A549 (cell line): ENCODE measurements around the gene TMEM18. TPM values are rescaled to one million over a fixed set of nuclear protein-coding genes. Genes with fewer than 3 reads are reported as not detected.

Experiments
- ATAC-seq, 2 experiments: fragments of 200-7000 bp in 1 of 2; fragments of >200 bp in 1 of 2; cut with Nextera tagmentation in 1 of 2; cut with Tn5 transposase in 1 of 2; 3 replicates each; pipeline versions ENCODE4 v1.8.0 to v1.9.1; 2018 to 2020; ENCODE audit warnings: mild to moderate bottlenecking in 1 of 2, moderate library complexity in 1 of 2
- CTCF ChIA-PET: fragments of 300-600 bp; sonication (Branson Sonifier 250); formaldehyde crosslinking; extraction: SDS; loops from one replicate; lab custom pipeline; 2021; ENCODE audit warnings: antibody characterized with exemption, inconsistent platforms; lab: Yijun Ruan, JAX
- POLR2A ChIA-PET: fragments of 350-600 bp; formaldehyde crosslinking; extraction: SDS; loops from one replicate; lab custom pipeline; 2021; ENCODE audit warnings: antibody characterized with exemption, inconsistent platforms; lab: Yijun Ruan, JAX
- DNase-seq, 2 experiments: peaks; one replicate each; pipeline versions ENCODE4 v3.0.0 to v3.0.0-alpha.2; 2011 to 2016; ENCODE audit warnings: low read depth in 1 of 2, low spot score in 1 of 2
- FAIRE-seq: peaks from 2 replicates; lab custom pipeline; 2011; peaks lifted over from hg19 to GRCh38; lab: Jason Lieb, UNC
- H3K27ac ChIP-seq, 2 experiments: fragments of >200 bp; sonication (Bioruptor Twin); formaldehyde crosslinking; 3 replicates each; pipeline ENCODE4 v1.5.1; 2016 to 2017
- H3K4me1 ChIP-seq: fragments of >200 bp; sonication (Bioruptor Twin); formaldehyde crosslinking; 3 replicates; pipeline ENCODE4 v1.6.1; 2016
- H3K4me2 ChIP-seq: fragments of >200 bp; sonication (Bioruptor Twin); formaldehyde crosslinking; 3 replicates; pipeline ENCODE4 v1.6.1; 2016
- H3K4me3 ChIP-seq: fragments of >200 bp; sonication (Bioruptor Twin); formaldehyde crosslinking; 3 replicates; pipeline ENCODE4 v1.5.1; 2016
- H3K9me3 ChIP-seq: fragments of >200 bp; sonication (Bioruptor Twin); formaldehyde crosslinking; 3 replicates; pipeline ENCODE4 v1.6.1; 2016
- ATOH8 ChIP-seq: fragments of 250-450 bp; sonication (Bioruptor Pico); IDR thresholded peaks from 2 replicates; pipeline ENCODE4 v1.5.0; 2020; ENCODE audit warnings: low read depth, mild to moderate bottlenecking, moderate library complexity
- BCL3 ChIP-seq: fragments of >200 bp; sonication (Bioruptor Twin); formaldehyde crosslinking; IDR thresholded peaks from 3 replicates; pipeline ENCODE4 v1.6.1; 2016
- CBX2 ChIP-seq: fragments of 200-600 bp; sonication (generic); IDR thresholded peaks from 2 replicates; pipeline ENCODE4 v1.6.1; 2016; ENCODE audit warnings: low read depth, mild to moderate bottlenecking, borderline replicate concordance
- CBX8 ChIP-seq: fragments of 200-600 bp; sonication (generic); IDR thresholded peaks from 2 replicates; pipeline ENCODE4 v1.6.1; 2016
- CHD4 ChIP-seq: fragments of 200-600 bp; sonication (generic); IDR thresholded peaks from 2 replicates; pipeline ENCODE4 v1.6.1; 2016; ENCODE audit warnings: antibody characterized with exemption, mild to moderate bottlenecking, borderline replicate concordance
- E2F6 ChIP-seq: IDR thresholded peaks from 2 replicates; pipeline ENCODE4 v1.6.1; 2012; ENCODE audit warnings: low read depth, borderline replicate concordance
- EHF ChIP-seq: fragments of 250-450 bp; sonication (Bioruptor Pico); IDR thresholded peaks from 2 replicates; pipeline ENCODE4 v1.5.0; 2020; ENCODE audit warnings: mild to moderate bottlenecking
- EHMT2 ChIP-seq: fragments of 200-600 bp; sonication (generic); IDR thresholded peaks from 2 replicates; pipeline ENCODE4 v1.6.1; 2016; ENCODE audit warnings: antibody characterized with exemption, low read depth, mild to moderate bottlenecking, moderate library complexity
- FOSB ChIP-seq: fragments of 250-450 bp; sonication (Bioruptor Pico); IDR thresholded peaks from 2 replicates; pipeline ENCODE4 v1.5.0; 2020; ENCODE audit warnings: mild to moderate bottlenecking, moderate library complexity
- HDAC2 ChIP-seq: fragments of 200-600 bp; sonication (generic); IDR thresholded peaks from 2 replicates; pipeline ENCODE4 v1.6.1; 2016
- HES2 ChIP-seq: fragments of >200 bp; sonication (Bioruptor Twin); formaldehyde crosslinking; IDR thresholded peaks from 2 replicates; pipeline ENCODE4 v1.6.1; 2016
- HEYL ChIP-seq: fragments of 250-450 bp; sonication (Bioruptor Pico); IDR thresholded peaks from 2 replicates; pipeline ENCODE4 v1.8.0; 2021; ENCODE audit warnings: mild to moderate bottlenecking, moderate library complexity
- HOXA7 ChIP-seq: fragments of 250-450 bp; sonication (Bioruptor Pico); IDR thresholded peaks from 2 replicates; pipeline ENCODE4 v1.5.0; 2020; ENCODE audit warnings: mild to moderate bottlenecking, moderate library complexity
- HOXB13 ChIP-seq: fragments of 250-450 bp; sonication (Bioruptor Pico); IDR thresholded peaks from 2 replicates; pipeline ENCODE4 v1.5.0; 2020; ENCODE audit warnings: low read depth, mild to moderate bottlenecking, moderate library complexity
- HOXB5 ChIP-seq: fragments of 250-450 bp; sonication (Bioruptor Pico); IDR thresholded peaks from 2 replicates; pipeline ENCODE4 v1.5.0; 2020; ENCODE audit warnings: mild to moderate bottlenecking, moderate library complexity
- JUNB ChIP-seq: fragments of >200 bp; sonication (Bioruptor Twin); formaldehyde crosslinking; IDR thresholded peaks from 2 replicates; pipeline ENCODE4 v1.6.1; 2016
- KDM5A ChIP-seq: fragments of 200-600 bp; sonication (generic); IDR thresholded peaks from 2 replicates; pipeline ENCODE4 v1.6.1; 2016; ENCODE audit warnings: antibody characterized with exemption, mild to moderate bottlenecking
- MAX ChIP-seq: IDR thresholded peaks from 2 replicates; pipeline ENCODE4 v1.6.1; 2012
- MYC ChIP-seq: IDR thresholded peaks from 2 replicates; pipeline ENCODE4 v1.6.1; 2012; ENCODE audit warnings: mild to moderate bottlenecking, inconsistent platforms, low read length, improper control_type of control experiment, borderline replicate concordance
- PBX3 ChIP-seq: IDR thresholded peaks from 2 replicates; pipeline ENCODE4 v1.6.1; 2012
- PHF8 ChIP-seq: fragments of 200-600 bp; sonication (generic); IDR thresholded peaks from 2 replicates; pipeline ENCODE4 v1.6.1; 2016; ENCODE audit warnings: low read depth, mild to moderate bottlenecking, antibody characterized with exemption, moderate library complexity, borderline replicate concordance
- POLR2A ChIP-seq: IDR thresholded peaks from 2 replicates; pipeline ENCODE4 v1.6.1; 2012; ENCODE audit warnings: mild to moderate bottlenecking, low read length
- POLR2AphosphoS2 ChIP-seq: conservative IDR thresholded peaks from 2 replicates; pipeline ENCODE4 v1.6.1; 2012; ENCODE audit warnings: low read length, improper control_type of control experiment, inconsistent platforms
- RARB ChIP-seq: fragments of 250-450 bp; sonication (Bioruptor Pico); IDR thresholded peaks from 2 replicates; pipeline ENCODE4 v1.8.0; 2021; ENCODE audit warnings: mild to moderate bottlenecking, moderate library complexity
- RCOR1 ChIP-seq: fragments of 150-350 bp; IDR thresholded peaks from 2 replicates; pipeline ENCODE4 v1.6.1; 2014; ENCODE audit warnings: antibody characterized with exemption, low read length, low read depth
- SMC3 ChIP-seq: fragments of >200 bp; sonication (Bioruptor Twin); formaldehyde crosslinking; IDR thresholded peaks from 3 replicates; pipeline ENCODE4 v1.6.1; 2018; ENCODE audit warnings: inconsistent platforms
- SREBF2 ChIP-seq: fragments of 450-650 bp; IDR thresholded peaks from 2 replicates; pipeline ENCODE4 v1.6.1; 2014; ENCODE audit warnings: mild to moderate bottlenecking, moderate library complexity
- TFCP2L1 ChIP-seq: fragments of 250-450 bp; sonication (Bioruptor Pico); IDR thresholded peaks from 2 replicates; pipeline ENCODE4 v1.5.0; 2021; ENCODE audit warnings: mild to moderate bottlenecking
- TP53 ChIP-seq: fragments of 250-450 bp; sonication (Bioruptor Pico); IDR thresholded peaks from 2 replicates; pipeline ENCODE4 v1.5.0; 2021; ENCODE audit warnings: mild to moderate bottlenecking, moderate library complexity
- USF2 ChIP-seq: fragments of 450-650 bp; IDR thresholded peaks from 2 replicates; pipeline ENCODE4 v1.6.1; 2014; ENCODE audit warnings: antibody characterized with exemption
- ZC3H11A ChIP-seq: fragments of 450-650 bp; IDR thresholded peaks from 2 replicates; pipeline ENCODE4 v1.6.1; 2014; ENCODE audit warnings: antibody characterized with exemption, mild to moderate bottlenecking
- ZSCAN20 ChIP-seq: fragments of 250-450 bp; sonication (Bioruptor Pico); IDR thresholded peaks from 2 replicates; pipeline ENCODE4 v1.8.0; 2022; ENCODE audit warnings: mild to moderate bottlenecking, moderate library complexity
- WGBS: methylation state at CpG from one replicate; pipeline ENCODE4 v1.1.6; 2017; ENCODE audit errors: missing lambda C conversion rate; 5-methylcytosine and 5-hydroxymethylcytosine counted together
- polyA plus RNA-seq, 4 experiments: library from polyadenylated mRNA; depleted of rRNA in 3 of 4; stranded (reverse); fragments of >200 nt; fragmentation: RNase III in 1 of 4; extraction: RNeasy Plus Mini Kit Qiagen cat#74134 plus additional on column Dnase treatment in 1 of 4; gene quantifications; 2 replicates in 3 of 4; 3 replicates in 1 of 4; pipeline ENCODE4 v1.2.3, GENCODE V29; 2011 to 2017

TMEM18 gene
- polyA plus RNA-seq, 2 of the 4 experiments (the other 2 are of a cell fraction), result 35.6 to 75.0 TPM

- 98% methylated on average over 3 of the region's 3 CpGs for WGBS
- H3K4me3 ChIP-seq, result no peak overlapping the region
- H3K4me2 ChIP-seq, result no peak overlapping the region
- POLR2A ChIA-PET, result no interaction called here
- no peak for ATAC-seq
- no peaks in the 10 kb centered on the region for H3K4me1 ChIP-seq
- DNase-seq, result no peak
- H3K9me3 ChIP-seq, result peaks cover 36% of the 10 kb centered on the region
- H3K27ac ChIP-seq, result no peak overlapping the region
- TF ChIP-seq FOSB (CRISPR knock-in tag) (no peak), E2F6 (no peak), BCL3 (no peak), RARB (CRISPR knock-in tag) (no peak), SREBF2 (no peak), MYC (no peak), JUNB (no peak), ZSCAN20 (CRISPR knock-in tag) (no peak), POLR2AphosphoS2 (no peak), RCOR1 (no peak), TFCP2L1 (CRISPR knock-in tag) (no peak), POLR2A (no peak), TP53 (CRISPR knock-in tag) (no peak), ATOH8 (CRISPR knock-in tag) (no peak), CHD4 (no peak), PHF8 (no peak)
- TF ChIP-seq, all 56 proteins: peak for 0
- CTCF ChIA-PET, result interaction anchor here (0.6 to 2.2 kb wide), 2 partner anchors 11 to 14 kb away, joined by 3 to 5 read pairs; no protein-coding TSS in a partner anchor
- FAIRE-seq, result no peak
These were observed 13.1 kb downstream of the TMEM18 start for GRCh38 chr2:664063-664462.

GRCh38 chr2:663221-663620, 14.0 kb downstream of the TMEM18 start:
- H3K4me1 ChIP-seq, result no peaks in the 10 kb centered on the region
- WGBS, result 96% methylated on average over 13 of the region's 13 CpGs
- FAIRE-seq (no peak), ATAC-seq (no peak), DNase-seq (no peak)
- no peak overlapping the region for H3K27ac ChIP-seq
- ChIA-PET CTCF (interaction anchor here (0.6 to 2.2 kb wide), 2 partner anchors 12 to 431 kb away, joined by 3 to 5 read pairs; no protein-coding TSS in a partner anchor), POLR2A (interaction anchor here (0.8 kb wide), 1 partner anchor 14 kb away, joined by 3 read pairs; the partner anchor contains the start of gene TMEM18)
- no peak overlapping the region for H3K4me3 ChIP-seq
- H3K4me2 ChIP-seq, result no peak overlapping the region
- no peak for TF ChIP-seq RCOR1
- no peak for TF ChIP-seq CBX8
- TF ChIP-seq ZSCAN20 (CRISPR knock-in tag), result no peak
- TF ChIP-seq CBX2, result no peak
- peaks cover 36% of the 10 kb centered on the region for H3K9me3 ChIP-seq

- Histone ChIP-seq H3K4me3 (no peak overlapping the region), H3K9me3 (peaks cover 21% of the 10 kb centered on the region), H3K27ac (no peak overlapping the region), H3K4me1 (no peaks in the 10 kb centered on the region), H3K4me2 (no peak overlapping the region)
- FAIRE-seq (no peak), DNase-seq (no peak), ATAC-seq (no peak; a peak in 2 of 6 replicates)
- ChIA-PET POLR2A (no interaction called here), CTCF (no interaction called here)
- WGBS, result 81% methylated on average over 12 of the region's 12 CpGs
- TF ChIP-seq EHF (CRISPR knock-in tag), result no peak
- TF ChIP-seq HEYL (CRISPR knock-in tag), result no peak
- no peak for TF ChIP-seq RARB (CRISPR knock-in tag)
- no peak for TF ChIP-seq JUNB
- no peak for TF ChIP-seq EHMT2
- no peak for TF ChIP-seq ZC3H11A
- TF ChIP-seq CBX8, result no peak
- TF ChIP-seq USF2, result no peak
- TF ChIP-seq PBX3, result no peak
- no peak for TF ChIP-seq HOXB5 (CRISPR knock-in tag)
- no peak for TF ChIP-seq KDM5A
- no peak for TF ChIP-seq HDAC2
- no peak for TF ChIP-seq HOXA7
- TF ChIP-seq HOXB13 (CRISPR knock-in tag), result no peak
- TF ChIP-seq MAX, result no peak
- no peak for TF ChIP-seq HES2
- TF ChIP-seq SMC3, result no peak
These were observed 15.9 kb downstream of the TMEM18 start for GRCh38 chr2:661360-661635.
